ENCODE measurements around the gene HNF4A.

The HNF4A gene

GRCh38 chr20:44418069-44418905, 62.8 kb downstream of the HNF4A start:
- no peak for DNase-seq (ENCODE audit: low read depth)
- TF ChIP-seq, protein P1, sequence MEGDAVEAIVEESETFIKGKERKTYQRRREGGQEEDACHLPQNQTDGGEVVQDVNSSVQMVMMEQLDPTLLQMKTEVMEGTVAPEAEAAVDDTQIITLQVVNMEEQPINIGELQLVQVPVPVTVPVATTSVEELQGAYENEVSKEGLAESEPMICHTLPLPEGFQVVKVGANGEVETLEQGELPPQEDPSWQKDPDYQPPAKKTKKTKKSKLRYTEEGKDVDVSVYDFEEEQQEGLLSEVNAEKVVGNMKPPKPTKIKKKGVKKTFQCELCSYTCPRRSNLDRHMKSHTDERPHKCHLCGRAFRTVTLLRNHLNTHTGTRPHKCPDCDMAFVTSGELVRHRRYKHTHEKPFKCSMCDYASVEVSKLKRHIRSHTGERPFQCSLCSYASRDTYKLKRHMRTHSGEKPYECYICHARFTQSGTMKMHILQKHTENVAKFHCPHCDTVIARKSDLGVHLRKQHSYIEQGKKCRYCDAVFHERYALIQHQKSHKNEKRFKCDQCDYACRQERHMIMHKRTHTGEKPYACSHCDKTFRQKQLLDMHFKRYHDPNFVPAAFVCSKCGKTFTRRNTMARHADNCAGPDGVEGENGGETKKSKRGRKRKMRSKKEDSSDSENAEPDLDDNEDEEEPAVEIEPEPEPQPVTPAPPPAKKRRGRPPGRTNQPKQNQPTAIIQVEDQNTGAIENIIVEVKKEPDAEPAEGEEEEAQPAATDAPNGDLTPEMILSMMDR (IDR thresholded peaks at IDR 0.05; ENCODE audit: control insufficient read depth, extremely low read depth, insufficient read depth) = no peak

DNA sequence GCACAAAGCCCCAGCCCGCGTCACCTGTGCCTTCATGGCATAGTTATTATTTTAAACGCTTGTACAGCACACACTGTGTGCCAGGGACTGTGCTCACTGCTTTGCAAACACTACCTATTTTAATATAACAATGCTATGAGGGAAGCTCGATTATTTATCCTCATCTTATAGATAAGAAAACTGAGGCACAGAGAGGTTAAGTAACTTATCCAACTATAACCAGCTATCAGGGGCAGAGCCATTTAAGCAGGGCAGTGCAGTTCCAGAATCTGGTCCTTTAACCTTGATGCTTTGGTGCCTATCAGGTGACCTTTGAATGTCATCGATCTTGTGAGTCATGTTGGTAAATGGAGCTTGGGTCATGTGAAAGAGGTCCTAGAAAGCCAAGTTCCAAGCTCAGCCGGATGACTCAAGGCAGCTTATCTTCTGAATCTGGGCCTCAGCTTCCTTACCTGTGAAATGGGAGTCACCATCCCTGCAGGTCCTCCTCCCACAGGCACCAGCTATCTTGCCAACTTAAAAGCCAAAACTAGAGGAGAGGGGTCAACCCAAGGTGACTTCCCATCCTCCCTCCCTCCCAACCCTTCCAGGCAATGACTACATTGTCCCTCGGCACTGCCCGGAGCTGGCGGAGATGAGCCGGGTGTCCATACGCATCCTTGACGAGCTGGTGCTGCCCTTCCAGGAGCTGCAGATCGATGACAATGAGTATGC, 63.8 kb downstream of the HNF4A start:
- TF ChIP-seq, protein P1 (IDR thresholded peaks at IDR 0.05; ENCODE audit: control insufficient read depth, extremely low read depth, insufficient read depth) = no peak
- H3K4me3 ChIP-seq (ENCODE audit: low read depth, low read length) = no peak overlapping the region
- DNase-seq (ENCODE audit: low read depth) = no peak

More at GRCh38 chr20:44418069-44418905, 62.8 kb downstream of the HNF4A start:
- H3K4me3 ChIP-seq (ENCODE audit: low read depth, low read length) = no peak overlapping the region

DNA sequence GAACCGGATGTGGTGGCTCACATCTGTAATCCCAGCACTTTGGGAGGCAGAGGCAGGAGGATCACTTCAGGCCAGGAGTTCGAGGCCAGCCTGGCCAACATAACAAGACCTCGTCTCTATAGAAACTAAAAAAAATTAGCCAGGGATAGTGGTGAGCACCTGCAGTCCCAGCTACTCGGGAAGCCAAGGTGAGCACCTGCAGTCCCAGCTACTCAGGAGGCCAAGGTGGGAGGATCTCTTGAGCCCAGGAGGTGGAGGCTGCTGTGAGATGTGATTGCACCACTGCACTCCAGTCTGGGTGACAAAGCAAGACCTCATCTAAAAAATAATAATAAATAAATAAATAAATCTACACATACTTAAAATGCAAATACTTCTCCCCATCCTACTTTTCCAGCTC, 65.0 kb downstream of the HNF4A start:
- TF ChIP-seq, protein P1 (IDR thresholded peaks at IDR 0.05; ENCODE audit: control insufficient read depth, extremely low read depth, insufficient read depth) = no peak
- H3K4me3 ChIP-seq (ENCODE audit: low read depth, low read length) = no peak overlapping the region
- DNase-seq (ENCODE audit: low read depth) = no peak

DNA sequence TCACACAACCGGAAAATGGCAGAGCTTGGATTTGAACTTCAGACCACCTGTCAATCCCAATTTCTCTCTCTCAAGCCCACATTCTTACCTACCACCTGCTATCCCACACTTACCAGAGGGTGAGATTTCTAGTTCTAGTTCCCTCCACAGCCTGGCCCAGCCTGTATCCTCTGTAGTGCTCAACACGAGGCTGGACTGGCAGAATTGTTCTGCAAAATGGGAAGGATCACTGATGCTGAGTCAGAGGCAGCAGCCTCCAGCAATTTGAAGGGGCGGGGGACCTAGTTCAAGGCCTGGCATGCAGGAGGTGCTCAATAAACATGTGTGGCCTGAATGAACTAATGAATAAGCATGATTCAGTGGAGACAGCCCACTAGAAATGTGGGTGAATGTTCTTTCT, 66.6 kb downstream of the HNF4A start:
- no peak overlapping the region for H3K4me3 ChIP-seq (ENCODE audit: low read depth, low read length)
- TF ChIP-seq, protein P1 (IDR thresholded peaks at IDR 0.05; ENCODE audit: control insufficient read depth, extremely low read depth, insufficient read depth) = no peak
- no peak for DNase-seq (ENCODE audit: low read depth)

DNA sequence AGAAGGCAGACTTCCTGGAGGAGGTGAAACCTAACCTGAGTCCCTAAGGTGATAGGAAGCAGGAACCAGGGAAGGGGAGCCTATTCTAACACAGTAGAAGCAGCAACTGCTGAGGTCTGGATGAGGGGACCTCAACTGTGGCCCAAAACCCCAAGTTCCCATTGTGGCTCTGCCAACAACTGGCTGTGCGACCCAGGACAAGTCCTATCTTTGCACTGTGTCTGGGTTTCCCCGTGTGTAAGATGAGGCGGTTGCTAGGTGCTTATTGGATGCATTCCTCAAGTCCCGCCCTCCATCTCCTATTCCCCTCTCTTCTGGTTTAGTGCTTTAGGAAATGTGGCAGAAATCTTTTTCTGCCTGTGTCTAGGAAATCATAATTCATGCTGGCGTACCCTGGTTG, 68.0 kb downstream of the HNF4A start:
- H3K4me3 ChIP-seq (ENCODE audit: low read depth, low read length) = no peak overlapping the region
- DNase-seq (ENCODE audit: low read depth) = no peak
- TF ChIP-seq, protein P1 (IDR thresholded peaks at IDR 0.05; ENCODE audit: control insufficient read depth, extremely low read depth, insufficient read depth) = no peak

DNA sequence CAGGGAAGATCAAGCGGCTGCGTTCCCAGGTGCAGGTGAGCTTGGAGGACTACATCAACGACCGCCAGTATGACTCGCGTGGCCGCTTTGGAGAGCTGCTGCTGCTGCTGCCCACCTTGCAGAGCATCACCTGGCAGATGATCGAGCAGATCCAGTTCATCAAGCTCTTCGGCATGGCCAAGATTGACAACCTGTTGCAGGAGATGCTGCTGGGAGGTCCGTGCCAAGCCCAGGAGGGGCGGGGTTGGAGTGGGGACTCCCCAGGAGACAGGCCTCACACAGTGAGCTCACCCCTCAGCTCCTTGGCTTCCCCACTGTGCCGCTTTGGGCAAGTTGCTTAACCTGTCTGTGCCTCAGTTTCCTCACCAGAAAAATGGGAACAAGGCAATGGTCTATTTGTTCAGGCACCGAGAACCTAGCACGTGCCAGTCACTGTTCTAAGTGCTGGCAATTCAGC, 68.6 kb downstream of the HNF4A start:
- TF ChIP-seq, protein P1 (IDR thresholded peaks at IDR 0.05; ENCODE audit: control insufficient read depth, extremely low read depth, insufficient read depth) = no peak
- DNase-seq (ENCODE audit: low read depth) = no peak

More for the DNA sequence above, 68.6 kb downstream of the HNF4A start:
- H3K4me3 ChIP-seq (ENCODE audit: low read depth, low read length) = no peak overlapping the region

All from LNCaP clone FGC (cell line).